Airway epithelial cell (primary cell): ENCODE data around the gene FEN1. TPM values are rescaled to one million over a fixed set of nuclear protein-coding genes. Genes with fewer than 3 reads are reported as not detected.

Experiments
- total RNA-seq: library from RNA; depleted of rRNA; stranded (reverse); fragments of >200 nt; gene quantifications from 2 replicates; pipeline ENCODE4 v1.2.3, GENCODE V29; 2015

The FEN1 gene
- 42.1 and 47.0 TPM in 2 replicates for total RNA-seq

DNA sequence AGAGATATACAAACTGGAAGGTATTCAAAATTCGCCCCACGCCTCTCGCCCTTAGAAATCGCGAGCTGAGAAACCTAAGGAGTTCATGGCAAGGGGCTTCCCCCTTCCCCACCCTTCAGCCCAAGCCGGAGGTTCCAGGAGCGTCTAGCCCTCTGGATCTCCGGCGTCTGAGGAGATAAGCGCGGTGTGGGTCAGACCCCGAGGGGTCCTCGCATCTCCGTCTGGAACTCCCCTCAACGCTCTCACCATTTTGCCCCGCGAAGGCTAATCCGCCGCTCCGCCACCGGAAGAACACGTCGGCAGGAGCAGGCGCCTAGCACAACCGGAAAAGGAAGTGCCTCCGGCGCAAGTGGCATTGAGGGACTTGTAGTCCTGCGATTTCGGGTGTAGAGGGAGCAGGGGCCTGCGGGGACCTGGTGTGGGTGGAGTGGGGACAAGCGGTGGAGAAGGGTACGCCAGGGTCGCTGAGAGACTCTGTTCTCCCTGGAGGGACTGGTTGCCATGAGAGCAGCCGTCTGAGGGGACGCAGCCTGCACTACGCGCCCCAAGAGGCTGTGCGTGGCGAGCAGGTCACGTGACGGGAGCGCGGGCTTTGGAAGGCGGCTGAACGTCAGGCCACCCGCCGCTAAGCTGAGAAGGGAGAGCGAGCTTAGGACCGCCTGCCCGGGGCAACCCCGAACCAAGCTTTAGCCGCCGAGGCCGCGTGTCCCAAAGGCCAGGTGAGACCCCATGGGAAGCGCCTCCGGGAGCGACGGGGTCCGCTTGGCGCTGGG is at the start of gene FEN1, which contains the start of gene TMEM258:
Gene FEN1 (plus strand): TSS at position 602 of the 773 bp plus-strand sequence. CDS start 2,451 bp downstream, outside the sequence.
Gene TMEM258 (minus strand): TSS at position 290 of the 773 bp plus-strand sequence. CDS start 41 bp downstream, at position 249.

GRCh38 chr11:61752117-61752924 is 40.4 kb upstream of the FEN1 start, which contains the start of gene MYRF:
TSS of gene MYRF (plus strand) at chr11:61752636. CDS start at chr11:61752745, 109 bp downstream.

DNA sequence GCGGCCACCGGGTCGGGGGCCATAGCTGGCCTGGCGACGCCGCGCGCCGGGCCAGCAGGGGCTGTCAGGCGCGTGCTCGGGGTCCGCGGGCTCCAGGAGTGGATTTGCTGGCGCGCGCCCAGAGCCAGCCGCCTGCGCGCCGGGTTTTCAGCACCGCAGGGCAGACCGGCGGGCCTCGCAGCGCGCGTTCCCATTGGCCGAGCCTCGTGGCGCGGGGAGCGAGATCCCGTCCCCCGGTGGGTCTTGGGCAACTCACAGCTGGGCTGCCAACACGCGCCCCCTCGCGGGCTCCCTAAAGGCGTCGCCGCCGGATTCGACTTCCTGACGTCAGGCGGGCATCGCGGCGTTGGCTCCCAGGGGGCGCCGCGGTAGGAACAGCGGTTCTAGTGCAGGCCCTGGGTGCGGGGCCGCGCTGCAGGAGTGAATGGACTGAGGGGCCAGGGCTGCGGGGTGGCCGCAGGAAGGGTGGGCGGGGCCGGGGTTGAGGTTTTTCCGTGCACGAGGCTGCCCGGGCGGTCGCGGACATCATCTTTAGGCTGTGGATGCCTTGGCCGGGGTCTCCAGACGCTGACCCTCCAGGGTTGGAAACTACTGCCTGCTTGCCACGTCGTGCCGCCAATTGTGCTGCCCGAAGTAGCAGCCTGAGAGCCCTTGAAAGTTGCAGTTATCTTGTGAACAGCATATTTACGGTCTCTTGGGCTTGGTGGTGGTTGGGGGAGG is 24.2 kb downstream of the FEN1 start, which contains the start of gene FADS1:
Gene FADS1 (minus strand): TSS at position 268 of the 720 bp plus-strand sequence. CDS start 74 bp downstream, at position 194.

DNA sequence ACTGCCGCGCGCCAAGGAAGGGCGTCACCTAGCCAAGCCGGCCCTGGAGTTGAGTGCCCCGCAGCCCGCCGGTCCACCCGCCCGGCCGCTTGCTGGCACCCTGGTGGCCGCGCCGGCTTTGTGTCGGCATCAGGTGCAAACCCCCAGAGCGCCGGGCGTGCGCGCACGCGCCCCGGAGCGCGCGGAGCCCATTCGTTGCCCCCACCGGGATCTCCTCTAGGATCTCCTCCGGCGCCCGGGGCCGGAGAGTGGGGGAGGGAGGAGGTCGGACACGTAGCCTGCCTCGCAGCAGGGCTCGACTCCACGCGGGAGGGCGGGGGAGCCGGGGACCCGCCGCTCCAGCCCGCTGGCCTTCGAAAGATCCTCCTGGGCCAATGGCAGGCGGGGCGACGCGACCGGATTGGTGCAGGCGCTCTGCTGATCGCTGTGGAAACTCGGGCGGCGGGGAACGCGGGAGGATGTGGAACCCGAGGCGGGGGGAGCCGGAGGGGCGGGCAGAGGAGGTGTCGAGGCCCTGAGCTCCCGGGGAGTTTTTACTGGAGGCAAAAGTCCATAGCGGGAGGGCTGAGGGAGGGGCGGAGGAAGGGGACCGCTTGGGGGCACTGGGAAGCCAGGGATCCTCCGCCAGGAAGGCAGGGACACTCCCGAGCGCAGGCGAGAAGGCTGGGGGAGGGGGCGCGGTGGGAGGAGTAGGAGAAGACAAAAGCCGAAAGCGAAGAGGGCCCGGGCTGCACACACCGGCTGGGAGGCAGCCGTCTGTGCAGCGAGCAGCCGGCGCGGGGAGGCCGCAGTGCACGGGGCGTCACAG is 35.1 kb downstream of the FEN1 start, which contains the start of gene FADS2:
Gene FADS2 (plus strand): TSS at position 730 of the 808 bp plus-strand sequence. CDS start 91 bp downstream, outside the sequence.

Other genes with a start within 250 kb of the FEN1 start
- 2.2 and 5.8 TPM in 2 replicates for gene SYT7, start 211.8 kb upstream of the FEN1 start, total RNA-seq
- 0.09 and 0.56 TPM in 2 replicates for gene DAGLA, start 112.5 kb upstream of the FEN1 start, total RNA-seq
- gene MYRF, start 40.3 kb upstream of the FEN1 start, total RNA-seq = 0.28 and 1.6 TPM in 2 replicates
- gene TMEM258, start 312 bp upstream of the FEN1 start, total RNA-seq = 48.7 and 75.7 TPM in 2 replicates
- 49.8 and 61.8 TPM in 2 replicates for gene FADS1, start 24.1 kb downstream of the FEN1 start, total RNA-seq
- gene FADS2, start 35.4 kb downstream of the FEN1 start, total RNA-seq = 226 and 340 TPM in 2 replicates
- 16.9 and 18.3 TPM in 2 replicates for gene FADS3, start 98.6 kb downstream of the FEN1 start, total RNA-seq
- gene RAB3IL1, start 124.7 kb downstream of the FEN1 start, total RNA-seq = not detected in 2 replicates
- gene BEST1, start 157.4 kb downstream of the FEN1 start, total RNA-seq = 0.23 TPM in 1 of 2 replicates, not detected in the other
- 457 and 509 TPM in 2 replicates for gene FTH1, start 174.7 kb downstream of the FEN1 start, total RNA-seq